Gastroesophageal sphincter (tissue), 3 donors: ENCODE results near the gene UBE2O.

Experiments
- EP300 ChIP-seq: sonication (generic); formaldehyde crosslinking; IDR thresholded peaks from one replicate; pipeline ENCODE4 v1.6.1; 2017; ENCODE audit warnings: antibody characterized with exemption, mild to moderate bottlenecking
- POLR2A ChIP-seq, 2 donors: fragments of 450-650 bp; IDR thresholded peaks; one replicate each; pipeline ENCODE4 v1.6.1; 2017; ENCODE audit warnings: antibody characterized with exemption in 2 of 2, mild to moderate bottlenecking in 2 of 2, moderate library complexity in 1 of 2
- TF ChIP-seq, protein P1 (sequence below), 4 experiments: fragments of 200-600 bp in 2 of 4; fragments of 450-650 bp in 2 of 4; sonication (generic) in 1 of 4; IDR thresholded peaks; one replicate each; pipeline ENCODE4 v1.5.1; 2017 to 2019; ENCODE audit warnings: antibody characterized with exemption in 4 of 4, mild to moderate bottlenecking in 2 of 4, moderate library complexity in 2 of 4

DNA sequence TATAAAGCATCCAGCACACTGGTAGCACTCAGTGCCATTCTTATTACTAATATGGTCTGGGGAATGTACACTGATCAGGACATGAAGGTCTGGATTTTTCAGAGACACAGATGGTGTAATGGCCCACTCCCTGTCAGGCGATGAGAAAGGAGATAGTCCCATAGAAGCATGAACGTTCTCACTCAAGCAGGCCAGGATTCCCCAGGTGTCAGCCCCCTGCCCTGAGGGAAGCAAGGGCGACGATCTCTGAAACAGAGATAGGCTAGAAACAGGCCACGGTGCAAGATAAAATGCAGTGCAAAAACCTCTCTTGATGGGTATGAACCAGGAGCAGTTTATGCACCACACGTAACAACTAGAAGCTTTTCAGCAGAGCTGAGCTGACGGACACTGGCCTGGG, 109.8 kb downstream of the UBE2O start:
- TF ChIP-seq, protein P1, sequence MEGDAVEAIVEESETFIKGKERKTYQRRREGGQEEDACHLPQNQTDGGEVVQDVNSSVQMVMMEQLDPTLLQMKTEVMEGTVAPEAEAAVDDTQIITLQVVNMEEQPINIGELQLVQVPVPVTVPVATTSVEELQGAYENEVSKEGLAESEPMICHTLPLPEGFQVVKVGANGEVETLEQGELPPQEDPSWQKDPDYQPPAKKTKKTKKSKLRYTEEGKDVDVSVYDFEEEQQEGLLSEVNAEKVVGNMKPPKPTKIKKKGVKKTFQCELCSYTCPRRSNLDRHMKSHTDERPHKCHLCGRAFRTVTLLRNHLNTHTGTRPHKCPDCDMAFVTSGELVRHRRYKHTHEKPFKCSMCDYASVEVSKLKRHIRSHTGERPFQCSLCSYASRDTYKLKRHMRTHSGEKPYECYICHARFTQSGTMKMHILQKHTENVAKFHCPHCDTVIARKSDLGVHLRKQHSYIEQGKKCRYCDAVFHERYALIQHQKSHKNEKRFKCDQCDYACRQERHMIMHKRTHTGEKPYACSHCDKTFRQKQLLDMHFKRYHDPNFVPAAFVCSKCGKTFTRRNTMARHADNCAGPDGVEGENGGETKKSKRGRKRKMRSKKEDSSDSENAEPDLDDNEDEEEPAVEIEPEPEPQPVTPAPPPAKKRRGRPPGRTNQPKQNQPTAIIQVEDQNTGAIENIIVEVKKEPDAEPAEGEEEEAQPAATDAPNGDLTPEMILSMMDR (IDR thresholded peaks at IDR 0.05), result no peak
- TF ChIP-seq POLR2A (IDR thresholded peaks at IDR 0.05) (no peak), EP300 (no peak)
